ENCODE data around the gene VSX2.
"Not testable (repeated sequence)": the region's sequence is repeated elsewhere in the genome, so short reads cannot be mapped to it uniquely, and the experiment has no call there.

Gene VSX2

DNA sequence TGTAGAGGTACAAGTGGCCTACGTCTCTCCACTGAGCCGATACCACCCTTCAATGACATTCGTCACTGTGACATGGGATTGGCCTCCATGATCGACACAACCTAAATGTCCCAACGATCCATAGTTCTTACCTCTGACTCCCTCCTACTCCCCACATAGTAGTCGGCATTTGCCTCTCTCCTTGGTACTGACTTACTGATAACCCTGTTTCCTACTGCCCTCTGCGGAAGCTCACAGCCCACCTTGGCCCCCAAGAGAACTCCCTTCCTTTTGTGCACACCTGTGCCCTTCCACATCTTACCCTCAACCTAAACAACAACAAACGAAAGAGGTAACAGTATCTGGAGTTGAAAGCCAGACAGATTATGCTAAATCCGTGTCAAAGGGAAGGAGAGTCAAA is 23.9 kb downstream of the VSX2 start:
- Histone ChIP-seq H3K9me3 (ENCODE audit: low read length) (no peaks in the 10 kb centered on the region), H3K9ac (ENCODE audit: low read length) (no peak overlapping the region), H3K27me3 (ENCODE audit: control insufficient read depth in 1 of 2, insufficient read depth in 2 of 2, low read length in 2 of 2) (peaks cover 0 to 12% of the 10 kb centered on the region in 2 donors), H3K27ac (ENCODE audit: low read depth, low read length) (no peak overlapping the region), H3K4me3 (ENCODE audit: low read depth in 1 of 2, low read length in 2 of 2) (no peak overlapping the region), H3K36me3 (ENCODE audit: insufficient read depth, low read length) (no peaks in the 10 kb centered on the region), H3K4me1 (ENCODE audit: insufficient read depth, low read length) (peaks cover 3% of the 10 kb centered on the region)

DNA sequence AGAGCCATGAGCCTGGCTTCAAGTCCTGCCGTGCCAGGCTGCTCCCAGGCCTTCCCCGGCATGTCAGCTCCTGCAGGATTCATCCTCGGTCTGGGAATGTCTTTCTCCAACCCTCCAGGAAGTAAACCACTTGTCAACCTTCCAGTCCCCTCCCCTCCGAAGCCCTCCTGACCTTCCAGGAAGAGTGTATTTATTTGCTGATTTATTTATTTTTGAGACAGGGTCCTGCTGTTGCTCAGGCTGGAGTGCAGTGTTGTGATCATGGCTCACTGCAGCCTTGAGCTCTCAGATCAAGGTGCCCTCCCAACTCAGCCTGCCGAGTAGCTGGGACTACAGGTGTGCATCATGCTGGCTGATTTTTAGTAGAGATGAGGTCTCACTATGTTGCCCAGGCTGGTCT is 24.7 kb downstream of the VSX2 start:
- Histone ChIP-seq H3K36me3 (ENCODE audit: insufficient read depth, low read length) (no peaks in the 10 kb centered on the region), H3K27ac (ENCODE audit: low read depth, low read length) (no peak overlapping the region), H3K4me3 (ENCODE audit: low read depth in 1 of 2, low read length in 2 of 2) (no peak overlapping the region), H3K27me3 (ENCODE audit: control insufficient read depth in 1 of 2, insufficient read depth in 2 of 2, low read length in 2 of 2) (peaks cover 0 to 5% of the 10 kb centered on the region in 2 donors), H3K9ac (ENCODE audit: low read length) (no peak overlapping the region), H3K9me3 (ENCODE audit: low read length) (no peaks in the 10 kb centered on the region), H3K4me1 (ENCODE audit: insufficient read depth, low read length) (no peaks in the 10 kb centered on the region)

DNA sequence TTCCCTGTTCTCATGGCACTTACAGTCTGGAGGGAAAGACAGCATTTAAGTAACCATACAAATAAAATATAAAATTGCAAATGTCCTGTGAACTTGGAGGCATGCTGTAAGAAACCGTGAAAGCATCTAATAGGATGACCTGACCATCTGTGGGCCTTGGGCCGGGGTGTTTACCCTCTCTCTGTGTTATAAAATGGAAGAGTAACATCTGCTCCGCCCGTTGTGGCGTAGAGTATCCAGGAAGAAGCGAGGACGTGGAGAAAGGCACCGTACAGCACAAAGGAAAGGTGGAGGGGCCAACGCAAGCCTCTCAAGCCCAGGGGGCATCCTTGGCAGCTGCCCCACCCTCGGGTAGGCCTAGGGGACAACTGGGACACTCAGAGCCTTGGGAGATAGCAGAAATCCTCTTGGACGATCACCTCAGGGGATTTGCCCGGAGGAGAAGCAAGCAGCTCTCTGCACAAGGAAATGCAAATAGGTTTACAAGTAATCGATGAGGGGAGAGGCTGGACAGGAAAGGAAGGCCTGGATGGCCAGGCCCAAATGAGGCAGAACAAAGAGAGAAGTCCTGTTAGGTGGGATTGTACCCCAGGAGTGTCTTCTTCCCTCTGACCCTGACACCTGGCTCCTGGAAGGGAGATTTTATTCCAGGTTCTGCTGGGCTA is 26.2 kb downstream of the VSX2 start:
- H3K27ac ChIP-seq (ENCODE audit: low read depth, low read length), result no peak overlapping the region
- H3K9me3 ChIP-seq (ENCODE audit: low read length), result no peaks in the 10 kb centered on the region
- no peaks in the 10 kb centered on the region for H3K36me3 ChIP-seq (ENCODE audit: insufficient read depth, low read length)
- H3K9ac ChIP-seq (ENCODE audit: low read length), result no peak overlapping the region
- no peak overlapping the region for H3K4me3 ChIP-seq (ENCODE audit: low read depth in 1 of 2, low read length in 2 of 2)
- H3K4me1 ChIP-seq (ENCODE audit: insufficient read depth, low read length), result no peaks in the 10 kb centered on the region
- no peaks in the 10 kb centered on the region for H3K27me3 ChIP-seq (ENCODE audit: control insufficient read depth in 1 of 2, insufficient read depth in 2 of 2, low read length in 2 of 2)

DNA sequence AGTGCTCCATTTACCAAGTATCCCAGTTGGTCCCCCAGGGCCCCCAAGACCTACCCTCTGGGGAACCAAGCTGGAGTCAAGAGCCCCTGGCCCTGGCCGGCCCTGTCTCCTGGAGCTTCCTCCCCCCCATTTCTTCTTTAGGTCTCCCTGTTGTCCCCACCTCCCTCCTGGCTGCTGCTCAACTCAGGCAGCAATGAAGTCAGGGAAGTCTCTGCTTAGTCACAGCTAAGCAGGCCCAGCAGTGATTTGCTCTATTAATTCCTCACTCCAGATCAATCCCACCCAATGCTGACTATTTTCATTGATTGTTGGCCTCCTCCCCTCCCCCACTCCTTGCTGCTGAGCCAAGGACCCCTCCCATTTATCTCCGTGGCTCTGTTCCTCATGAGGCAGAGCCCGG is 28.3 kb downstream of the VSX2 start:
- H3K9me3 ChIP-seq (ENCODE audit: low read length), result no peaks in the 10 kb centered on the region
- H3K27me3 ChIP-seq (ENCODE audit: control insufficient read depth in 1 of 2, insufficient read depth in 2 of 2, low read length in 2 of 2), result no peaks in the 10 kb centered on the region
- H3K4me1 ChIP-seq (ENCODE audit: insufficient read depth, low read length), result no peaks in the 10 kb centered on the region
- no peak overlapping the region for H3K9ac ChIP-seq (ENCODE audit: low read length)
- no peak overlapping the region for H3K27ac ChIP-seq (ENCODE audit: low read depth, low read length)
- no peak overlapping the region for H3K4me3 ChIP-seq (ENCODE audit: low read depth in 1 of 2, low read length in 2 of 2)
- no peaks in the 10 kb centered on the region for H3K36me3 ChIP-seq (ENCODE audit: insufficient read depth, low read length)

DNA sequence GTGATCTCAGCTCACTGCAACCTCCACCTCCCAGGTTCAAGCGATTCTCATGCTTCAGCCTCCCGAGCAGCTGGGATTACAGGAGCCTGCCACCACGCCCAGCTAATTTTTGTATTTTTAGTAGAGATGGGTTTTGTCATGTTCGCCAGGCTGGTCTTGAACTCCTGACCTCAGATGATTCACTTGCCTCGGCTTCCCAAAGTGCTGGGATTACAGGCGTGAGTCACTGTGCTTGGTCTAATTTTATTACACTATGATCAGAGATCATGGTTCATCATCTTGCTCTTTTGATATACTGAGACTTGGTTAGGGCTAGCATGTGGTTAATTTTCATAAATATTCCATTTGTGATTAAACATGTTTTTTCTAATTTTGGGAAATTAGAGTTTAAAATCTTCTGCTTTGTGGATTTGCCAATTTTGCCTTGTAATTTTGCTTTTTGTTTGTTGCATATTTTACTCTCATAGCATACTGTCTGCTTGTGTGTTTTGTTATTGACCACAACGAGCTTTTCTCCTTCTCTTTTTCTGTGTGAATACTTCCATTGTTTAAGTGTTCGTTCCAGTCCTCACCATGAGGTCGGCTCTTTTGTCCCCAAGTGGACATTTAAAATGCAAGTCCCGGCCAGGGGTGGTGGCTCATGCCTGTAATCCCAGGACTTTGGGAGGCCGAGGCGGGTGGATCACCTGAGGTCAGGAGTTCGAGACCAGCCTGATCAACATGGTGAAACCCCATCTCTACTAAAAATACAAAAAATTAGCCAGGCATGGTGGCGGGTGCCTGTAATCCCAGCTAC is 31.3 kb downstream of the VSX2 start:
- H3K4me3 ChIP-seq (ENCODE audit: low read depth in 1 of 2, low read length in 2 of 2); H3K9ac ChIP-seq (ENCODE audit: low read length); H3K4me1 ChIP-seq (ENCODE audit: insufficient read depth, low read length); H3K36me3 ChIP-seq (ENCODE audit: insufficient read depth, low read length); H3K27me3 ChIP-seq (ENCODE audit: control insufficient read depth in 1 of 2, insufficient read depth in 2 of 2, low read length in 2 of 2); H3K9me3 ChIP-seq (ENCODE audit: low read length); H3K27ac ChIP-seq (ENCODE audit: low read depth, low read length): not testable (repeated sequence)

DNA sequence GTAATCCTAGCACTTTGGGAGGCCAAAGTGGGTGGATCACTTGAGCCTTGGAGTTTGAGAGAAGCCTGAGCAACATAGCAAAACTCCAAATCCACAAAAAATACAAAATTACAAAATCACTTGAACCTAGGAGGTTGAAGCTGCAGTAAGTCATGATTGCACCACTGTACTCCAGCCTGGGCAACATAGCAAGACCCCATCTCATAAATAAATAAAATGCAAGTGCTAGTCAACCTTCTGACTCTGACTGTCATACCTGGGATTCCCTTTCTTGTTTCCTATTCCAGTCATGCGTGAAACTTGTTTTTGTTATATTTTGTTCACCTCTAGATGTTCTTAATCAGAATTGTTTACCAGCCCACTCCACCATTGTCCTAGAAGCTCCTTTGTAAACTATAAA is 32.1 kb downstream of the VSX2 start:
- H3K27ac ChIP-seq (ENCODE audit: low read depth, low read length), result no peak overlapping the region

DNA sequence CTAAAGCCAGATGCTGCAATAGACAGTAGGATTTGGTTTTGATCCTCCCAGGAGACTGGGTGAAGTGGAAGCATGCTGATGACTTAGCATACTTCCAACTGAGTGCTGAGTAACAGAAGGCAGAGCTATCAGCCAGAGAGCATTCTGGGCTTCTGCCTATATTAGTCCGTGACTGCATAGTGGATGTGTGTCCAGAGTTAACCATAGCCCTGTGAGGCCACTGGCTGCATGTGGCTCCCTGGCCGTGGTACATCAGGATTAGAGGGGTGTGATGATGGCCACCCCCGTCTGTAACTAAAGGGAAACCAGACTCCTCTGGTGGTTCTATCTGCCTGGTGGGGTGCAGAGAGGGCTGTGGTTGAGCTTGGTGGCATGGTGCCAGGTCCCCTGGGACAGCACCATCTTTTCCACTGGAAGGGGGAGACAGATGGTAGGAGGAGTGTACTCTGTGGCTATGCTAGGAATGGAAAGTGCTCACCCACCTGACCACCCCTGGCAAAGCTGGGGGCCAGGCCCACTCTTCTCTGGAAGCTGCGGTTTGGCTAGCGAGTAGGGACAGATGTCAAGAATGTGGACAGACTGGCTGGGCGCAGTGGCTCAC is 36.1 kb downstream of the VSX2 start:
- Histone ChIP-seq H3K36me3 (ENCODE audit: insufficient read depth, low read length) (no peaks in the 10 kb centered on the region), H3K27ac (ENCODE audit: low read depth, low read length) (no peak overlapping the region), H3K9ac (ENCODE audit: low read length) (no peak overlapping the region), H3K9me3 (ENCODE audit: low read length) (no peaks in the 10 kb centered on the region), H3K4me1 (ENCODE audit: insufficient read depth, low read length) (no peaks in the 10 kb centered on the region), H3K4me3 (ENCODE audit: low read depth in 1 of 2, low read length in 2 of 2) (no peak overlapping the region), H3K27me3 (ENCODE audit: control insufficient read depth in 1 of 2, insufficient read depth in 2 of 2, low read length in 2 of 2) (no peaks in the 10 kb centered on the region)

More for the DNA sequence above, 32.1 kb downstream of the VSX2 start:
- no peaks in the 10 kb centered on the region for H3K4me1 ChIP-seq (ENCODE audit: insufficient read depth, low read length)
- no peaks in the 10 kb centered on the region for H3K36me3 ChIP-seq (ENCODE audit: insufficient read depth, low read length)
- H3K9ac ChIP-seq (ENCODE audit: low read length), result no peak overlapping the region
- H3K9me3 ChIP-seq (ENCODE audit: low read length), result no peaks in the 10 kb centered on the region
- H3K27me3 ChIP-seq (ENCODE audit: control insufficient read depth in 1 of 2, insufficient read depth in 2 of 2, low read length in 2 of 2), result no peaks in the 10 kb centered on the region
- H3K4me3 ChIP-seq (ENCODE audit: low read depth in 1 of 2, low read length in 2 of 2), result no peak overlapping the region

DNA sequence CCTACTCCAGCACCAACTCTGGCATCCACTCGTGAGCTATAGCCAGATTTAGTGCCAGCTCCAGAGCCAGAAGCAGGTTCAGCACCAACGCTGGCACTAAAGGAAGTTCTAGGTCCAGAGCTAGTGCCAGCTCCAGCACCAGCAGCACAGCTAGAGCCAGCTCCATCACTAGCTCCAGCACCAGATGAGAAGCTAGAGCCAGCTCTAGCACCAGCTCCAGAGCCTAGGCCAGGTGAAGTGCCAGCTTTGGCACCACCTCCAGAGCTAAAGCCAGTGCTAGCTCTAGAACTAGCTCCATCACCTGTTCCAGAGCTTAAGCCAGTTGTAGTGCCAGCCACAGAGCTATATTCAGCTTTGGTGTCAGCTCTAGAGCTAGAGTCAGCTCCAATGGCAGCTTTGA is 38.8 kb downstream of the VSX2 start:
- Histone ChIP-seq H3K9ac (ENCODE audit: low read length) (no peak overlapping the region), H3K27ac (ENCODE audit: low read depth, low read length) (no peak overlapping the region), H3K4me3 (ENCODE audit: low read depth in 1 of 2, low read length in 2 of 2) (no peak overlapping the region), H3K36me3 (ENCODE audit: insufficient read depth, low read length) (peaks cover 2% of the 10 kb centered on the region), H3K9me3 (ENCODE audit: low read length) (no peaks in the 10 kb centered on the region), H3K4me1 (ENCODE audit: insufficient read depth, low read length) (no peaks in the 10 kb centered on the region), H3K27me3 (ENCODE audit: control insufficient read depth in 1 of 2, insufficient read depth in 2 of 2, low read length in 2 of 2) (no peaks in the 10 kb centered on the region)

DNA sequence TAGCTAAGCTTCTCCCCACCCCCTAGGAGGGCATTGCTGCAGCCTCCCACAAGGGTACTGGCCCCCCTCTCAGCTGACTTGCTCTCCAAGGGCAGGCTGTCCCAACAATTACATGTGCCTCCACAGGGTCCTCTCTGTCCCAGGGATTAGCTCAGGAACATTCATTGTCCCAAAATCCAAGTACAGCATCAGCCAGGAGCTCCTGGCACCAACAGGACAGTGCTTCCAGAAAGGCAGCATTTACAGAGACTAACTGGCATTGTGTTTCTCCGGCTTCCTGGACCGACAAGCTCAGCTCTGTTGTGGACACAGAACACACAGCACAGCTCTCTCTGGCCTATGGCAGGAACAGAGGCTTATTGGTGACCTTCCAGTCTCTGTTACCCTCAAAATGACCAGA is 41.8 kb downstream of the VSX2 start:
- no peak overlapping the region for H3K4me3 ChIP-seq (ENCODE audit: low read depth in 1 of 2, low read length in 2 of 2)
- peaks cover 21% of the 10 kb centered on the region for H3K36me3 ChIP-seq (ENCODE audit: insufficient read depth, low read length)
- no peak overlapping the region for H3K27ac ChIP-seq (ENCODE audit: low read depth, low read length)
- no peaks in the 10 kb centered on the region for H3K27me3 ChIP-seq (ENCODE audit: control insufficient read depth in 1 of 2, insufficient read depth in 2 of 2, low read length in 2 of 2)
- H3K9ac ChIP-seq (ENCODE audit: low read length), result no peak overlapping the region
- no peaks in the 10 kb centered on the region for H3K9me3 ChIP-seq (ENCODE audit: low read length)
- H3K4me1 ChIP-seq (ENCODE audit: insufficient read depth, low read length), result no peaks in the 10 kb centered on the region

DNA sequence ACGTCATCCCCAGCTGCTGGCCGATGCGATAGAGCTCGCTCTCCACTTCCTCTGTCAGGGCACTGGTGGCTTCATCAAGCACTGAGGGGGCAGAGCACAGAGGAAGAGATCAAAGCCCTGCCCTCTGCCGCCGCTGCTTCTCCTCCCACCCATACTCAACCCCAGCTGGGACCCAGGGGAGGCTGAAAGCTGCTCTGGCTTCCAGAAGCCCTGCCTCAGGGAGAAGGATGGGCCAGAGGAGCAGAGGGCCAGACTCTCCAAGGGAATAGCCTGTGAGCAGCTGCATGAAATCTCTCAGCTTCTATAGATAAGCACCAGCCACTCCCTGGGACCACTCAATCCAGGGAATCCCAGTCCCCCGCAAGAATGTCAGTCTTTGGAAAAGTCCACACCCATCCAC is 47.5 kb downstream of the VSX2 start:
- no peaks in the 10 kb centered on the region for H3K4me1 ChIP-seq (ENCODE audit: insufficient read depth, low read length)
- no peak overlapping the region for H3K27ac ChIP-seq (ENCODE audit: low read depth, low read length)
- no peak overlapping the region for H3K9ac ChIP-seq (ENCODE audit: low read length)
- no peaks in the 10 kb centered on the region for H3K27me3 ChIP-seq (ENCODE audit: control insufficient read depth in 1 of 2, insufficient read depth in 2 of 2, low read length in 2 of 2)
- H3K9me3 ChIP-seq (ENCODE audit: low read length), result no peaks in the 10 kb centered on the region
- peaks cover 64% of the 10 kb centered on the region for H3K36me3 ChIP-seq (ENCODE audit: insufficient read depth, low read length)
- no peak overlapping the region for H3K4me3 ChIP-seq (ENCODE audit: low read depth in 1 of 2, low read length in 2 of 2)

DNA sequence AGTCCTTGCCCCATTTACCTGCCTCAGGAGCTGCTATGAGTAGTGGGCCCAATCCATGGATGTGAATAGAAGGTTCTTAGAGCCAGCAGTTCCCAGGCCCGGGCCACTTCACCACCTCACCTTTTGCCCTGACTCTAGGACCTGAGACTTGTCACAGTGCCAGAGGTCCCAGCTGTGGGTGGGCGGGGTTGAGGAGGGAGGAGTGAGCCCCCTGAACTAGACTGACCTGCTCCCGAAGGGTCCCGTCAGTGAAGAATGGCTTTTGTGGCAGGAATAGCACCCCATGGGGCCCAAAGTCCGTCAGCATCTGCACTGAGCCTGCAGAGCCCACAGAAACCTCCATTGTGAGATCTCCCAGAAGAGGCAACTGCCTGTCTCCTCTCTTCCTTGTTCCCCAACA is 50.6 kb downstream of the VSX2 start:
- Histone ChIP-seq H3K4me3 (ENCODE audit: low read depth in 1 of 2, low read length in 2 of 2) (no peak overlapping the region), H3K9ac (ENCODE audit: low read length) (no peak overlapping the region), H3K36me3 (ENCODE audit: insufficient read depth, low read length) (peaks cover 70% of the 10 kb centered on the region), H3K4me1 (ENCODE audit: insufficient read depth, low read length) (no peaks in the 10 kb centered on the region), H3K27ac (ENCODE audit: low read depth, low read length) (no peak overlapping the region), H3K27me3 (ENCODE audit: control insufficient read depth in 1 of 2, insufficient read depth in 2 of 2, low read length in 2 of 2) (no peaks in the 10 kb centered on the region), H3K9me3 (ENCODE audit: low read length) (no peaks in the 10 kb centered on the region)
